ENCODE measurements around the gene RRM2.

The RRM2 gene

DNA sequence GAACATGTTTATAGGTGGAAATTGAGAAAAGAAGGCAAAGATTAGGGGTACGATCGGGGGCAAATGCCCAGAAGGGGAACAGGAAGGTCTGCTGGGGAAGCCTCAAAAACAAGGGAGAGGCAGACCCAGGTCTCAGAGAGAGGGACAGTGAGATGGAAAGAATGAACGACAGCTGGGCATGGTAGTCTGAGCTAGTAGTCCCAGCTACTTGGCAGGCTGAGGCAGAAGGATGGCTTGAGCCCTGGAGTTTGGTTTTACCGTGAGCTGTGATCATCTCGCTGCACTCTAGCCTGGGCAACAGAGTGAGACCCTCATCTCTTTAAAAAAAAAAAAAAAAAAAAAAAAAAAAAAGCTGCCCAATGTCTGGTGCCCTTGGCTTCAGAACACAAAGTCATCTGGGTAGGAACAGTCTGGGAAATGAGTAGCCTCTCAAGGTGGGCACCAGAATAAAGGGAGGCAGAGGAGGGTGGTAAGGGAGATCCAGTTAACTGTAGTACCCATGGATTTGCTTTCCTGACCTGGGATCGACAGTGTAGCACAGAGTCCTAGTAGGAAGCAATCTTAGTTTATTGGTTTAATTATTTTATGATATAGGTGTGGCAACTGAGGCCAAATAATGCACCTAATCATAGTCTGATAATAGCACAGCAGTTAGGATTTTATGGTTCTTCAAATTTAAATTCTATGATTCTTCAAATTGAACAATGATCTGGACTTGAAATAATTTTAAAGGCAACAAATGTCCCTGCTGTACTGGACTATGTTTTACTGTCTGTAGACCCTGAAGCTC lies 3.5 kb downstream of the RRM2 start:
- DNase-seq (no peak), ATAC-seq (ENCODE audit: insufficient read depth, low read depth) (no peak)
- H3K27me3 ChIP-seq (ENCODE audit: insufficient read depth, low read length, poor library complexity) = no peaks in the 10 kb centered on the region
- peak overlapping the region; percentile 65 for H3K27ac ChIP-seq (ENCODE audit: low read length)
- peak overlapping the region; percentile 6 to 96; a peak in 3 of 4 replicates for H3K4me3 ChIP-seq (ENCODE audit: low read depth in 1 of 2, low read length in 2 of 2)
- TF ChIP-seq CTCF (IDR thresholded peaks at IDR 0.05; ENCODE audit: borderline replicate concordance, extremely low read depth, low read length, poor library complexity, severe bottlenecking) (no peak), EZH2 (IDR thresholded peaks at IDR 0.05; ENCODE audit: borderline replicate concordance, low read depth, low read length, severe bottlenecking) (no peak)
- peak overlapping the region; percentile 70 for H3K4me2 ChIP-seq (ENCODE audit: insufficient read depth, low read length)
- peaks cover 89% of the 10 kb centered on the region for H3K36me3 ChIP-seq (ENCODE audit: insufficient read depth, low read length)
- H3K9ac ChIP-seq (ENCODE audit: low read depth, low read length) = peak overlapping the region; percentile 100
- H3K9me3 ChIP-seq (ENCODE audit: insufficient read depth, low read length, severe bottlenecking) = no peaks in the 10 kb centered on the region
- no peak overlapping the region for H2AFZ ChIP-seq (ENCODE audit: low read depth, low read length)
- peaks cover 98% of the 10 kb centered on the region for H3K79me2 ChIP-seq (ENCODE audit: insufficient read depth, low read length)
- peaks cover 64% of the 10 kb centered on the region for H3K4me1 ChIP-seq (ENCODE audit: insufficient read depth, low read length)
- H4K20me1 ChIP-seq (ENCODE audit: insufficient read depth, low read length) = peaks cover 75% of the 10 kb centered on the region

GRCh38 chr2:10126632-10127026 lies 4.1 kb downstream of the RRM2 start:
- H3K4me3 ChIP-seq (ENCODE audit: low read depth in 1 of 2, low read length in 2 of 2) = peak overlapping the region; percentile 2 to 96; a peak in 3 of 4 replicates
- TF ChIP-seq CTCF (IDR thresholded peaks at IDR 0.05; ENCODE audit: borderline replicate concordance, extremely low read depth, low read length, poor library complexity, severe bottlenecking) (peak; percentile 6), EZH2 (IDR thresholded peaks at IDR 0.05; ENCODE audit: borderline replicate concordance, low read depth, low read length, severe bottlenecking) (no peak)
- peak overlapping the region; percentile 39; the same call in 1 of the 2 replicates for H3K27ac ChIP-seq (ENCODE audit: low read length)
- H3K79me2 ChIP-seq (ENCODE audit: insufficient read depth, low read length) = peaks cover 97% of the 10 kb centered on the region
- H3K9ac ChIP-seq (ENCODE audit: low read depth, low read length) = peak overlapping the region; percentile 100
- peak overlapping the region; percentile 70 for H3K4me2 ChIP-seq (ENCODE audit: insufficient read depth, low read length)
- H3K4me1 ChIP-seq (ENCODE audit: insufficient read depth, low read length) = peaks cover 65% of the 10 kb centered on the region
- H3K27me3 ChIP-seq (ENCODE audit: insufficient read depth, low read length, poor library complexity) = no peaks in the 10 kb centered on the region
- H3K9me3 ChIP-seq (ENCODE audit: insufficient read depth, low read length, severe bottlenecking) = no peaks in the 10 kb centered on the region
- H4K20me1 ChIP-seq (ENCODE audit: insufficient read depth, low read length) = peaks cover 80% of the 10 kb centered on the region
- DNase-seq (no peak), ATAC-seq (ENCODE audit: insufficient read depth, low read depth) (no peak)
- no peak overlapping the region for H2AFZ ChIP-seq (ENCODE audit: low read depth, low read length)
- peaks cover 93% of the 10 kb centered on the region for H3K36me3 ChIP-seq (ENCODE audit: insufficient read depth, low read length)

GRCh38 chr2:10128420-10128819 lies 5.9 kb downstream of the RRM2 start:
- H3K9me3 ChIP-seq (ENCODE audit: insufficient read depth, low read length, severe bottlenecking) = no peaks in the 10 kb centered on the region
- peak overlapping the region; percentile 100 for H3K9ac ChIP-seq (ENCODE audit: low read depth, low read length)
- H3K4me2 ChIP-seq (ENCODE audit: insufficient read depth, low read length) = peak overlapping the region; percentile 70
- H3K4me3 ChIP-seq (ENCODE audit: low read depth in 1 of 2, low read length in 2 of 2) = peak overlapping the region in 1 of 2 experiments; percentile 96; a peak in 2 of 4 replicates
- H3K27ac ChIP-seq (ENCODE audit: low read length) = peak overlapping the region; percentile 8; the same call in 1 of the 2 replicates
- TF ChIP-seq CTCF (IDR thresholded peaks at IDR 0.05; ENCODE audit: borderline replicate concordance, extremely low read depth, low read length, poor library complexity, severe bottlenecking) = no peak
- TF ChIP-seq EZH2 (IDR thresholded peaks at IDR 0.05; ENCODE audit: borderline replicate concordance, low read depth, low read length, severe bottlenecking) = no peak
- H4K20me1 ChIP-seq (ENCODE audit: insufficient read depth, low read length) = peaks cover 92% of the 10 kb centered on the region
- no peak for DNase-seq
- no peaks in the 10 kb centered on the region for H3K27me3 ChIP-seq (ENCODE audit: insufficient read depth, low read length, poor library complexity)
- peaks cover 99% of the 10 kb centered on the region for H3K36me3 ChIP-seq (ENCODE audit: insufficient read depth, low read length)
- peaks cover 99% of the 10 kb centered on the region for H3K79me2 ChIP-seq (ENCODE audit: insufficient read depth, low read length)
- no peak overlapping the region for H2AFZ ChIP-seq (ENCODE audit: low read depth, low read length)
- peaks cover 72% of the 10 kb centered on the region for H3K4me1 ChIP-seq (ENCODE audit: insufficient read depth, low read length)
- no peak for ATAC-seq (ENCODE audit: insufficient read depth, low read depth)
